ENCODE measurements around the gene FAM3A.
A peak's percentile ranks its signal among the peaks of the same experiment; 100 is the strongest.

FAM3A gene

DNA sequence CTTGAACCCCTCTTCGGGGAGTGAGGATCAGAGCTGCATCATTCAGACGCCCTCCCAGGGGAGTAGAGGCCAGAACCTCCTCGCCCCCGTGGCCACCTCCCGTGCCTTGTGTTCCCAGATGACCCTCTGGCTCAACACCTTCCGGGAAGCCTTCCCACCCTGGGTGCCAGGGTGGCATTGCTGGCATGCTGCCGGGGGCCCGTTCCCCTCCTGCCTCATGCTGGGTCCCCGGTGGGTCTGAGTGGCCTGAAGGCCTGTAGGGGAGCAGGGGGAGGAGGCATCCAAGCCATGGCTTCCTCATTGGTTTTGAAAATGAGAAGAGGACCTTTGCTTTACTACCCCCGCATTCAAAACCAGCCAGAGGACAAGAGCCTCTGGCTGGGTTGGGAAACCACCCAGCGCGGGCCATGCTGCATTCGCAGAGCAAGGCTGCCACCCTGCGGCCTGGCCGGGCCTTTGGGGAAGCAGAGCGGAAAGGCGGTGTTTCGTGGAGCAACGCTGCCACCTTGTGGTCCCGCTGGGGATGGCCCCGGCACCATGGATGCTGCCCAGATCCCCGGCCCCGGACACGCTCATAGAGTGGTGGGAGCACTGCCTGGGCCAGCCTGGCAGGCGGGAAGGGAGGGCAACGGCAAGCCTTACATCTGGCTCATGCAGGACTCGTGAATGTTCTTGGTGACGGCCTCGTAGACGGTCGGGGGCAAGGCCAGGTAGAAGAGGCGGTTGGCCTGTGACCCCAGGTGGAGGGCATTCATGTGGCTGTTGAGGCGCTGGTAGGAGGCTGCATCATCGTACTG is 18.7 kb upstream of the FAM3A start:
- peak; percentile 77 for DNase-seq (ENCODE audit: low read depth)

DNA sequence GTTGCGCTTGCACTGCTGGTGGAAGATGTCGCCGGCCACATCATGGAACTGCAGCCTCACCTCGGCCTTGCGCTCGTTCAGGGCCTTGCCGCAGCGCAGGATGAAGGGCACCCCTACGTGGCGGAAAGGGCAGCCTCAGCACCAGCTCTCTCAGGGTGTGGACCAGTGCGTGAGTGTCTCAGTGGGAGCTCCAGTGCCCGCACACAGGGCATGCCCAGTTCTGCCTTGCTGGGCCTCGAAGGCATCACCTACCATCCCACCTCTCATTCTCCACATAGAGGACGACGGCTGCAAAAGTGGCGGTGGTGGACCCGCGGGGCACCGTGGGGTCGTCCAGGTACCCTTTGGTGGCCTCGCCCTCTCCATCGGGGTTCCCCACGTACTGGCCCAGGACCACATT is 16.7 kb upstream of the FAM3A start:
- DNase-seq (ENCODE audit: low read depth): no peak

DNA sequence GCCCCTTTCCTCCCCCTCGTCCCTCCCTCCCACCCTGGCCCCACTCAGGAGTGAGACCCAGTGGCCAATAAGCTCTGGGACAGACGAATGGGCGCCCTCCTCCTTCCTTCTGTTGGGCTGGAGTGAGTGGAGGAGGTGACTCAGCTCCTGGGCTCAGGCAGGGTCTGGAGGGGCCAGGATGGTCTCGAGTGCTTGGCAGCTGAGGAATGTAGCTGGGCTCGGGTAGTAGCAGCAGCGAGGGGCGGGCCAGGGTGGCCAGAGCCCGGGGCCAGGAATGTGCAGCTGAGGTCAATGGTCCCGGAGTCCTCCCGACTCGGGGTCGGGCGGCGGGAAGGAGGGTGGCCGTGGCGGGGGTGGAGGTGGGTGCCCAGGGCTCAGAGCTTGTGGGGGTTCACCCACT is 15.6 kb upstream of the FAM3A start:
- DNase-seq (ENCODE audit: low read depth): no peak

DNA sequence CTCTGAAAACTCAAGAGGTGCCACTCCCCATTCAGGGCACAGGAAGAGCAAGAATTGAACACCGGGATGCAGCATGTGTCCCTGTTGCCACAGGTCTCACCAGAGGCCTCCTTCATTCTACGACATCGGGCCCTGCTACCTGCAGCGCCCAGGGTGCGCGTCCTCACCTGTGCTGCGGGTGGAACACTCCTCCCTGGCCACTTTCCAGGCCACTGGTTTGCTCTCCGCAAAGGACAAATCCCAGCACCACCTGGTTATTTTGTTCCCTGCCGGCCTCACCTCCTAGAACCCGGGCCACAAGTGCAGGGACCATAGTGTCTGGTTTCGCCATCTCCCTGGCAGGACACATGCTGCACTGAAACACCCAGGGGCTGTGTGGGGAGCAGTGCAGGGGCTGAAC is 14.3 kb upstream of the FAM3A start:
- no peak for DNase-seq (ENCODE audit: low read depth)

DNA sequence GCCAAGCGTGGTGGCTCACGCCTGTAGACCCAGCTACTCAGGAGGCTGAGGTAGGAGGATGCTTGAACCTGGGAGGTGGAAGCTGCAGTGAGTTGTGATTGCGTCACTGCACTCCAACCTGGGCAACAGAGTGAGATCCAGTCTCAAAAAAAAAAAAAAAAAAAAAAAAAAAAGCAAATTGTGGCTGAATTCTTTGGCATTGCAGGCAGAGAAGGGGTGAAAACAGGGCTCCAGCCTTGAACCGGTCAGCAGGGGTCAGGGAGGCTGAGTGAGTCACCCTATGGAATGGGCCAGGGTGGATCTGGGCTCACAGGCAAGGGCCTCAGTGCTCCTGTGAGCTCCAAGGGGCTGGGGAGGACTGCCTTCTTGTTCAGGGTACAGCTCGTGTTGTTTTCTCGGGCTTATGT is 13.2 kb upstream of the FAM3A start:
- DNase-seq (ENCODE audit: low read depth): no peak

DNA sequence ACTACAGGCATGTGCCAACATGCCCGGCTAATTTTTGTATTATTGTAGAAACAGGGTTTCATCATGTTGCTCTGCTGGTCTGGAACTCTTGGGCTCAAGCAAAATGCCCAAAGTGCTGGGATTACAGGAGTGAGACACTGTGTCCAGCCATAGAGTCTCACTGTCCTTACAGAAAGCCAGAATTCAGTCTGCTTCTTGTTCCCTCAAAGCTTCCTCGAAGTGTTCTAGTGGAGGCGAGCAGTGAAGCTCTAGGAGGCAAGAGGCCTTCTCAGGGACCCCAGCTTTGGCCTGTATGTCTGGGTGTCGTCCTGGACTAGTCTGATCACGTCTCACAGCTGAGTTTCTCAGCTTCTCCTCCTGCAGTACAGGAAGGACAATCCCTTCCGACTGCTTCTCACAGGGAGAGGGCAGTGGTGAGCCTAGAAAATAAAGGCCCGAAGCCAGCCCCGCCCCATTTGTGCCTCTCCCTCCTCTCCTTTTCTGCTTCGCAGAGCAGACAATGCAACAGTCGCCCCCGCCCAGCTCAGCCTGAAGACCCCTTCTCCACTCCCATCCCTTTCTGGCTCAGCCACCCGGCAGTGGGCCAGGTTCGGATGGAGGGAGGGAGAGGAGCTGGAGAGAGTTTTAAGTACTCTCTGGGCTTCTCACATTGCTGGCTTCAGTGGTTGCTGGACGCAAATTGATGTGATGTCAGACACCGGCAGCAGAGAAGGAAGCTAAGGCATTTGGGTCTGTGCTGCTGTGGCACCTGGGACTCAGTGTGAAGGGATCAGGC is 11.1 kb upstream of the FAM3A start:
- DNase-seq (ENCODE audit: low read depth): no peak

DNA sequence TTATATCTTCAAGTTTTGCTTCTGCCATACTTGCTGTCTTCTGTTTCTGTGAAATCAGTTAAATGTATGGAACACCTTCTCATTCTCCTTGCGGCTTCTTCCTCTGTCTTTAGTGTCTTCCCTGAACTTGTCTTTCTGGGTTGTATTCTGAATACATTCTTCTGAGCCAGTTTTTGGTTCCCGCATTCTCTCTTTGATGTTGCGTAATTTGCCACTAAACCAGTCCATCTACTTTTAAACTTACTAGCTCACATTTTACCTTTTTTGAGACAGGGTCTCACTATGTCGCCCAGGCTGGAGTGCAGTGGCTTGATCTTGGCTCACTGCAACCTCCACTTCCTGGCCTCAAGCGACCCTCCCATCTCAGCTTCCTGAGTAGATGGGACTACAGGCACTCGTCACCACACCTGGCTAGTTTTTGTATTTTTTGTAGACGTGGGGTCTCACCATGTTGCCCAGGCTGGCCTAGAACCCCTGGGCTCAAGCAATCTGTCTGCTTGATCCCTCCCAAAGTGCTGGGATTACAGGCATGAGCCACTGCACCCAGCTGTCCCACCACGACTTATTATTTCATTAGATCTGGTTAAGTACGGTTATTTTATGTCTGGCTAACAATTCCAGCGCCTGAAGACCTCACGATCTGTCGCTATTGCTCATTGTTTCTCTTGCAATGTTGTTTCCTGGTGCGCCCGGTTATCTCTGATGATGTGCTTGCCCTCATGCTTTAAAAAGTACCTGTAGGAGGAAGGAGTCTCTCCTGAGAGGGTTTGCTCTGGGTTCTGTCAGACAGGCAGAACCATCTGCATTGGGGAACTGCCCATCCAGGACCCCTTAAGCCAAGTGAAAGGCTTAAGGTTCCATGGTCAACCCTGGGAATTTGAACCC is 9.8 kb upstream of the FAM3A start:
- no peak for DNase-seq (ENCODE audit: low read depth)

DNA sequence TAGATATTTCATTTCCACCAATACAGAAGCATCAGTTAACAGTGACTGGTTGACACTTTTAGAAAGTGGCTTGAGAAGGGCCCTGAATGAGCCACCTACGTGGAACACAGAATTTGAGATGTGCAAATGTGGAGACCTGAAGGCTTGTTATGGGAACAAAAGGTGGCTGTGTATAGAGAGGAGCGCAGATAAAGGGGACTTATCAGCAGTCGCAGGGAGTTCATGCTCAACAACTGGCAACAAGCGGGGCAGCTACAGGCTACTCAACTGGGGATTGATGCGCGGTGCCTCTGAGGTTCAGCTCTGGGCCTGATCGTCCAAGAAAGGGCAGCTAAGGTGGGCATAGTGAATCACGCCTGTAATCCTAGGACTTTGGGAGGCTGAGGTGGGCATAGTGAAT is 3.4 kb upstream of the FAM3A start:
- DNase-seq (ENCODE audit: low read depth): no peak

DNA sequence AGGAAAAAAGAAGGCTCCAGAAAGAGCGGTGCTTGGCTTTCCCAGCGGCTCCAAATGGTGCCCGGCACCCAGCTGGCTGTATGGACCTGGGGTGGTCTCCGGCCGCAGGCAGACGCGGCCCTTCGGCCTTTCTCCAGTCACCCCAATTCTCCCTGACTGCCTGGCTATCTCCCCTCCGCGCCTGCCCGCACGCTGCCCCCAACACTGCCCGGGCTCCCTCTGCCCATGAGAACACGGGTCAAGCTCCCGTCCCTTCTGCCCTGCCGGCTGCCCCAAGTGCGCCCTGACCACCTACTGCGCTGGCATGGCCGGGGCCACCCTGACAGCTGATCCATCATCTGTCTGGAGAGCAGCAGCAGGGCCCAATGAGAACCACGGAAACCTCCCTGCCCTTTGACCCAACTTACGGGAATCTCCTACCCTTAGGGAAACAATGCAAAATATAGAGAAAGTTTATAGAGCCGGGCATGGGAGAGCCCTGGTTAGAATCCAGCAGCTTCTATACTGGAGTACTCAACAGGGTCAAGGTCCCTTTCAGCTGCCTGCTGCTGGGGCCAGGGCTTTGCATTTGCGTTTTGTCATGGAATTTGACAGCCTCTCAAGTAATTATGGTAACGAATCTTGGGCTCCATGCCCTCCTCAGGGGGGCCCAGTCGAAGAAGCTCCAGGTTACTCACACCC is 1.2 kb upstream of the FAM3A start:
- DNase-seq (ENCODE audit: low read depth): no peak

DNA sequence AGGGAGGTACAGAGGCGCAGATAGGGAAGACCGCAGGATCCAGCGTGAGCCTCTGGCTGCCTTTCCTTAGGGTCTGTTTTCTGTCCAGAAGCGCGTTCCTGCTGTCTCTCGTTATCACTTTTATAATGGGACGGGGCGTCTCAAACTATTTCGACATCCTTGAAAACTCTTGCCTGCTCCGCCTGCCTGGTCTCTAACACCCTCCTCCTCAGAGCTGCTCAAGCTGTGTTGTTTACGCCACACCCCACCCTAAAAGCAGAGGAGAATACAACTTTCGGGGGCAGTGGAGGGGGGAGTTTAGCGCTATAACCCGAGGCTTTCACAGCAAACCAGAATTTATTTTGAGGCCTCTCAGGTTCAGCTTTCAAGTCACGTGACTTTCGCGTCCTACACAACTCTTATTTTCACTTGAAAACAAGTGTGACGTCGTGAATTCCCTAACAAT is 646 bp upstream of the FAM3A start:
- no peak for DNase-seq (ENCODE audit: low read depth)

DNA sequence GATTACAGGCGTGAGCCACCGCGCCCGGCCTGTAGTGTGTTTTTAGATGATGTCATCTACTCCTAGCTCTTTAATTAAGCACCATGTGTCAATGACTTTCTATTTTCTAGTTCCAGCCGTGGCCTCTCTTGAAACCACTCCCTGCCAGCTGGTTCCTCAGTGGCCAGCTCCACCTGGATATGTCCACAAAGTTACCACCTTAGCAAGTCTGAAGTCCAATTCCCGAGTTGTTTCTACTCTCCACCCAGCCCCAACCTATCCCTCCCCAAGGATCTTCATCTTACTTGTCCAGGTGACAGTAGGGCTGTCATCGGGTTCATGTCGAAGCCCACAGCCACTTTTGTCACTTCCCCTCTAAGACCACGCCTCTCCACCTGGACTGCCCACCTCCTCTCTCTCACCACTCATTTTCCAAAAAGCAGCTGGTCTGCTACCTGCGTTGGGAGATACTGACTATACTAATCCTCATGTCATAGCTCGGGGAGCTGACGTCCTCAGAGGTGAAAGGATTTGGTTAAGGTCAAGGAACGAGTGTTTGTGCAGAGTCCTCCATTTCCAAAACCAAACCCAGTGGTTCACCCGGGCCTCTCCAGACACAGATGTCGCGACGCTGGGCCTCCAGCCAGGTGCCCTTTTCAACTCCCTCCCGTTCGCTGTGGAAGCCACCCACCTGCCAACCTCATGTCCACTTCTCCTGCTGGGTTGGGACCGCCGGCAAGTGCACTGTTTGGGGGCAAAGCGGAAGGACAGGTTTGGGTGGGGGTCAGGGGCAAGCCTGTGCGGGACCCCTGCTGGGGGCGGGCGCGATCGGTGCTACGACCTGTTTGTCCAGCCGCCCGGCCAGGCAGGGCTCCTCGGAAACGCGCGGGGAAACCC is 704 bp downstream of the FAM3A start:
- DNase-seq (ENCODE audit: low read depth): no peak

DNA sequence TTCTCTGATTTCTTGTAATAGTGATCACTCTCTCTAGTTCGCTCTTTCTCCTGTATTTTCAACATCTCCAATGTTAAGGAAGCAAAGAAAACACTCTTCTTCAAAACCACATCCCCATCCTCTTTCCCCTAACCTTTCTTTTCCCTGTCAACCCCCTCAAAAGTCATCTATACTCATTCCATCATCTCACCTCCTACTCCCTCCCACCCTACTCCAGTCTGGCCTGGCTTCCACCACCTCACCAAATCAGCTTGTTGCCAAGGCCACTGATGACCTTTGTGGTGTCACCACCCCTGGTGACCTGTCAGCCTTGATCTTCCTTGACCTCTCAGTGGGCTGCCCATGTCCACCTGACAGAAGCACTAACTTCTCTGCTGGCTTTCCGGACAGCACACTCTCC is 2.3 kb downstream of the FAM3A start:
- DNase-seq (ENCODE audit: low read depth): no peak

DNA sequence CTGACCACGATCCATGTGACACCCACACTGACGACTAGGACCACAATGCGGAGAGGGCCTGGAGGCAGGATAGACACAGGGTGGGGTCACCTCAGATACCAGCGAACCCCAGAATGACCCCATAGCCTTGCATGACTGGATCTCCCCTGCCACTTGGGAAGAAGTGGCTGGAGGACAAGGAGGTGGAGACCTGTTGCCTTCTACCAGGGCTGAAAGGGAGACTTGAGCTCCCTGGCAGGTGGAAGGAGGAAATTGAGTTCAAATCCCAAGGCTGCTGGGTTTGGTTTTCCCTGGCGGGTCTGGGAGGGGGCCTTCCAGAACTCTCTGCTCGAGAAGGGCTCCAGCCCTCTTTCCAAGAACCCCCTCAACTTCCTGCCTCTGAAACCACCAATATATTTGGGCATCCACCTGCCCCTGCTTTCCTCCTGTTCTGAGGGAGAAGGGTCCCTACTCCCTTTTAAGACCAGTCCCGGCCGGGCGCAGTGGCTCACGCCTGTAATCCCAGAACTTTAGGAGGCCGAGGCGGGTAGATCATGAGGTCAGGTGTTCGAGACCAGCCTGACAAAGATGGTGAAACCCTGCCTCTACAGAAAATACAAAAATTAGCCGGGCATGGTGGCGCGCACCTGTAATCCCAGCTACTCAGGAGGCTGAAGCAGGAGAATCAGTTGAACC is 3.0 kb downstream of the FAM3A start:
- no peak for DNase-seq (ENCODE audit: low read depth)

DNA sequence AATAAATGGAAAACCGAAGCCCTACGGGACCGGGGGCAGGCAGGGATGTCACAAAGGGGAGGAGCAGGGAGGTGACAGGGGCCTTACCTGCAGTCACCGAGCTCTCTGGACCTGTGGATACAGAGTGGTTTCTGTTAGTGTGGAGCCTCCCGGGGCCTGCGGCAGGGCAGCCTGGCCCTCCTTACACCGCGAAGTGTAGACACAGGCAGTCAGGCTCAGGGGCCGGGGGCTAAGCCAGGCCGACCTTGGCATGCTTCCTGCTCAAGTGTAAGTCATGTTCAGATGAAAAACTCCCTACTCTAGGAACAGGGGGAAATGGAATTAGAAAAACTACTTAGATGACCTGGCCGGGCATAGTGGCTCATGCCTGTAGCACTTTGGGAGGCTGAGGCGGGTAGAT is 4.3 kb downstream of the FAM3A start:
- no peak for DNase-seq (ENCODE audit: low read depth)

DNA sequence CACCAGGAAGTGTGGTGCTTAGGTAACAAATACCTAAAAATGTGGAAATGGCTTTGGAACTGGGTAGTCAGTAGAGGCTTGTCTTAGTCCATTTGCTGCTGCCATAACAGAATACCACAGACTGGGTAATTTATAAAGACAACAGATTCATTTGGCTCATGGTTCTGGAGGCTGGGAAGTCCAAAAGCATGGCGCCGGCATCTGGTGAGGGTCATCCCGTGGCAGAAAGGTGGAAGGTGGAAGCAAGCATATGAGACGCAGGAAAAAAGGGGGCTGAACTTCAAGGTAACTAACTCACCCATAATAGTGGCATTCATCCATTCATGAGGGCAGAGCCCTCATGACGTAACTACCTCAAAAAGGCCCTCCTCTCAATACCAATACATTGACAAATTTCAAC is 6.6 kb downstream of the FAM3A start:
- DNase-seq (ENCODE audit: low read depth): no peak

DNA sequence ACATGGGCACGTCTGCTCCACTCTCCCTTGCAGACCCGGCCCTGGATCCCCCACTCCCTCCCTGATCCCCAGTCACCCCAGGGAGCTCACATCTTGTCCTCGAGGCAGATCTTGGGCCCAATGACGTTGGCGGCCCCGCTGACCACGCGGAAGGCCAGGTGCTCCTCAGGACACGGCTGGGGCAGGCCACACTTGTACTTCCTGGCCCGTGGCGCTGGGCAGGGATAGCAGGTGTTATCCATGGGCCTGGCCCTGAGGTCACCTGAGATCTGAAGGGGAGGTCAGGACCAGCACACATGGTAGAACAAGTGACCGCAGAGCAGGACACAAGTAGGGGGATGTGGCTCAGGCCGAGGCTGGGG is 7.7 kb downstream of the FAM3A start:
- DNase-seq (ENCODE audit: low read depth): no peak

DNA sequence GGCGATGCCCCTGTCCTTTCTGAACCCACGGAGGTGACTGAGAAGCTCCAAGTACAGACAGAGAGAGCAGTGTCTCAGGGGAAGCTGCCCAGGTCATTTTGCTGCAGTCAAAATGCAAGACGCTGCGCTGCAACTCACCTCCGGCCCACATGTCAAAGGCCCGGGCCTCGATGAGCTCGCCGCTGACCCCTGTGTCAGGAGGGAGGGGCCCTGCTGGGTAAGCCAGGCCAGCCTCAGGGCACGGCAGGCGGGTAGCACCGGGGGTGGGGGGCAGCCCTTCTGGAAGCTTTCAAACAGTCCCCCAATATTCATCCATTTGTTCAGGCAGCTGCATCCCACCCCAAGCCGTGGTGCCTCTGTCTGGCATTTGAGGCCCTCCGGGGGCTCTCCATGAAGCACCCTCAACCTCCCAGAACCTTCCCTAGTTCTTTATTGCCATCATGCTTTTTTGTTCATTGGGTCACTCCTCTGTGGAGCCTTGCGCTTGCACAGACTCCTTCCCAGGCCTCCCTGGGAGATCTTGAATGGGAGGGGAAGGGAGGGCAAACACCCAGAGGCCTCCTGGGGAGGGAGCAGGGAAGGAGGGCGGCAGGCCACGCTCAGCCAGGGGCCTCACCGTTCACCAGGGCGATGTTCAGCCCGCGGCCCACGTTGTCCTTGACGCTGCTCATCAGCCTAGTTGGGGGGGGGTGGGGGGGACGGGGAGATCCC is 8.2 kb downstream of the FAM3A start:
- no peak for DNase-seq (ENCODE audit: low read depth)

DNA sequence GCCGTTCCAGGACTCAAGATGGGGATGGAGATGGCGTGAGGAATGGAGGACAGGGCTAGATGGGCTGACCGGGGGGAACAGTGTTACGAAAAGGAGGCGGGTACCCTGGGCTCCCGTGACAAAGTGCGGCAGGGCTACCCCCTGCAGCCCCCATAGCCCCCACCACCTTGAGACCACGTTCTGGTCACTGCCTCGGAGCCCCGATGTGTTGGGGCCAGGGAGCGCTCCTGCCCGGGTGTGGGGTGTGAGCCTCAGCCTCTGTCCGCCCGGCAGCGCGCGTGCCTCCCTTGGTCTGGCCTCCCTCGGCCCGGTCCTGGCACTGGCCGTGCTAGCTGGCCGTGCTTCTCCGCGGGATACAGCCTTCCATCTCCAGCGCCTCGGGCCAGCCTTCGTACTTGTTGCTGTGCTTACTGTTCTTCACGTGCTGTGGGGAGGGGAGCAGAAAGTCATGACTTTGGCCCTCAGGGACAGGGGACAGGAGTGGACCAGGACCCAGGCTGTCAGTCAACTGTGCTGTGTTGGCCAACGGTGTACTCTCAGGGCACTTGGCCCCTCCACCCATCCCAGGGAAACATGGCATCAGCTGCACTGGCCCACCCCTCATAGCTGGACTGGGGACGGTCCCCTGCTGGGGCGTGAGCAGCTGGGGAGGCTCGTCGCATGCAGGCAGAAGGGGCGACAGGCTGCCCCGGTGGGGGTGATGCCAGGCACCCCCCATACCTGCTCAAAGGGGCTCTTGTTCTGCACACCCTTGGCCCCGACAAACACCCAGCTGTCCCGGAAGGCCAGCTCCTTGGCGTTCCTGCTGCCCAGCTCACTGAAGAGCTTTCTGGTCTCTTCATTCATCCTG is 9.3 kb downstream of the FAM3A start:
- no peak for DNase-seq (ENCODE audit: low read depth)

DNA sequence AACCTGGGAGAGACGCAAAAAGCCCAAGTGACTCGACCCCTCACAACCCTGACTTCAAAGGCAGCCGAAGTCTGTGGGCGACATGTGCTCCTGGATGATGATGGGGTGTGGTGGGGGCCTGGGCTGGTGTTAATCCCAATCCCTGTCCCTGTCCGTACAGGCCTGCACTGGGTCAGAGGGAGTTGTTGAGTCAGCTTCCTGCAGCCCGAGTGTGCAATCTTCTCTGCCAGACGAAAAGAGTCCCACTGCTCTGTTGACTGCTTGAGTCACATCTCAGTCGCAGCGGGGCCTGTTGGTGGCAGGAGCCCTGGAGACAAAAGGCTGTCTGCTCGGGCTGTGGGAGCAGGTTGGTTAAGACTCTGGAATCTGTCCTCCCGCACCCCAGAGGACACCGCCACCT is 10.3 kb downstream of the FAM3A start:
- DNase-seq (ENCODE audit: low read depth): no peak

All from stimulated activated CD8-positive, alpha-beta memory T cell treated with anti-CD3 and anti-CD28 coated beads, Interleukin-12 subunit alpha, Interleukin-12 subunit beta, amount 100 ng/mL, for 4 hours (primary cell).